Skeletal muscle satellite cell (primary cell): ENCODE results near the gene LSM14A. TPM values are rescaled to one million over a fixed set of nuclear protein-coding genes. Genes with fewer than 3 reads are reported as not detected.
"Not testable (repeated sequence)": the region's sequence is repeated elsewhere in the genome, so short reads cannot be mapped to it uniquely, and the experiment has no call there.

Source experiments
- H3K27me3 ChIP-seq: 2 replicates; pipeline ENCODE4 v1.7.0; 2013; ENCODE audit warnings: low read length; ENCODE audit not compliant: control insufficient read depth, insufficient read depth
- H3K36me3 ChIP-seq: 2 replicates; pipeline ENCODE4 v1.7.0; 2013; ENCODE audit warnings: mild to moderate bottlenecking, control low read depth, low read length; ENCODE audit not compliant: insufficient read depth
- H3K4me1 ChIP-seq: 2 replicates; pipeline ENCODE4 v1.7.0; 2013; ENCODE audit warnings: low read length; ENCODE audit not compliant: control insufficient read depth, insufficient read depth
- H3K4me2 ChIP-seq: 2 replicates; pipeline ENCODE4 v1.7.0; 2013; ENCODE audit warnings: mild to moderate bottlenecking, low read length
- H3K4me3 ChIP-seq: 2 replicates; pipeline ENCODE4 v1.7.0; 2013; ENCODE audit warnings: low read length
- H3K9ac ChIP-seq: 2 replicates; pipeline ENCODE4 v1.7.0; 2013; ENCODE audit warnings: mild to moderate bottlenecking, low read depth, low read length, moderate library complexity
- H3K9me3 ChIP-seq: replicated peaks from 2 replicates; pipeline ENCODE4 v1.7.0; 2013; ENCODE audit warnings: mild to moderate bottlenecking, control low read depth, low read length
- total RNA-seq: library from RNA; depleted of rRNA; stranded (reverse); fragments of >200 nt; gene quantifications from 2 replicates; pipeline ENCODE4 v1.2.3, GENCODE V29; 2012; rRNA removed

The LSM14A gene
- total RNA-seq: 38.3 and 43.0 TPM in 2 replicates

- Histone ChIP-seq H3K9ac (peak within 1 kb of the TSS; percentile 100), H3K4me1 (peaks cover 26% of the 10 kb centered on the region), H3K27me3 (no peaks in the 10 kb centered on the region), H3K4me2 (peak within 1 kb of the TSS; percentile 95), H3K36me3 (no peaks in the 10 kb centered on the region), H3K4me3 (peak within 1 kb of the TSS; percentile 78), H3K9me3 (no peaks in the 10 kb centered on the region)
Measured at GRCh38 chr19:34171877-34172660, at the start of gene LSM14A. LSM14A (plus strand) TSS chr19:34172504; CDS start chr19:34172643, 139 bp downstream.

- H3K9me3 ChIP-seq: no peaks in the 10 kb centered on the region
- no peak overlapping the region for H3K4me2 ChIP-seq
- H3K4me1 ChIP-seq: no peaks in the 10 kb centered on the region
- H3K27me3 ChIP-seq: peaks cover 5% of the 10 kb centered on the region
- H3K36me3 ChIP-seq: no peaks in the 10 kb centered on the region
- no peak overlapping the region for H3K4me3 ChIP-seq
- no peak overlapping the region for H3K9ac ChIP-seq
Measured at GRCh38 chr19:34124828-34125227, 47.5 kb upstream of the LSM14A start.

- Histone ChIP-seq H3K27me3 (peaks cover 5% of the 10 kb centered on the region), H3K36me3 (no peaks in the 10 kb centered on the region), H3K4me3 (no peak overlapping the region), H3K4me1 (no peaks in the 10 kb centered on the region), H3K9me3 (no peaks in the 10 kb centered on the region), H3K4me2 (no peak overlapping the region), H3K9ac (no peak overlapping the region)
Measured at GRCh38 chr19:34126966-34127365, 45.3 kb upstream of the LSM14A start.

- Histone ChIP-seq H3K4me1 (no peaks in the 10 kb centered on the region), H3K4me2 (no peak overlapping the region), H3K9me3 (no peaks in the 10 kb centered on the region), H3K36me3 (no peaks in the 10 kb centered on the region), H3K27me3 (peaks cover 3% of the 10 kb centered on the region), H3K4me3 (no peak overlapping the region), H3K9ac (no peak overlapping the region)
Measured at GRCh38 chr19:34127684-34128189, 44.6 kb upstream of the LSM14A start.

GRCh38 chr19:34128558-34129250, 43.6 kb upstream of the LSM14A start:
- no peak overlapping the region for H3K4me2 ChIP-seq
- no peak overlapping the region for H3K4me3 ChIP-seq
- no peaks in the 10 kb centered on the region for H3K36me3 ChIP-seq
- no peak overlapping the region for H3K9ac ChIP-seq
- H3K27me3 ChIP-seq: no peaks in the 10 kb centered on the region
- H3K9me3 ChIP-seq: no peaks in the 10 kb centered on the region
- H3K4me1 ChIP-seq: no peaks in the 10 kb centered on the region

GRCh38 chr19:34131100-34131499, 41.2 kb upstream of the LSM14A start:
- Histone ChIP-seq H3K27me3 (no peaks in the 10 kb centered on the region), H3K4me1 (no peaks in the 10 kb centered on the region), H3K4me2 (no peak overlapping the region), H3K9ac (no peak overlapping the region), H3K9me3 (no peaks in the 10 kb centered on the region), H3K4me3 (no peak overlapping the region), H3K36me3 (no peaks in the 10 kb centered on the region)

GRCh38 chr19:34132145-34132544, 40.2 kb upstream of the LSM14A start:
- not testable (repeated sequence) for H3K4me3 ChIP-seq, H3K4me2 ChIP-seq, H3K9me3 ChIP-seq, H3K27me3 ChIP-seq, H3K4me1 ChIP-seq, H3K36me3 ChIP-seq, H3K9ac ChIP-seq

GRCh38 chr19:34132706-34133105, 39.6 kb upstream of the LSM14A start:
- not testable (repeated sequence) for H3K9me3 ChIP-seq, H3K4me2 ChIP-seq

GRCh38 chr19:34134190-34135053, 37.9 kb upstream of the LSM14A start:
- Histone ChIP-seq H3K9me3 (no peaks in the 10 kb centered on the region), H3K36me3 (no peaks in the 10 kb centered on the region), H3K9ac (peak overlapping the region; percentile 83), H3K4me2 (peak overlapping the region; percentile 94), H3K4me1 (no peaks in the 10 kb centered on the region), H3K27me3 (no peaks in the 10 kb centered on the region), H3K4me3 (peak overlapping the region; percentile 79)

More at GRCh38 chr19:34132706-34133105, 39.6 kb upstream of the LSM14A start:
- H3K4me3 ChIP-seq, H3K27me3 ChIP-seq, H3K36me3 ChIP-seq, H3K4me1 ChIP-seq, H3K9ac ChIP-seq: not testable (repeated sequence)

GRCh38 chr19:34135054-34135800, 37.1 kb upstream of the LSM14A start:
- H3K27me3 ChIP-seq: no peaks in the 10 kb centered on the region

More at GRCh38 chr19:34135054-34135800, 37.1 kb upstream of the LSM14A start:
- Histone ChIP-seq H3K4me3 (peak overlapping the region; percentile 79), H3K36me3 (no peaks in the 10 kb centered on the region), H3K9ac (peak overlapping the region; percentile 83), H3K4me1 (no peaks in the 10 kb centered on the region), H3K4me2 (peak overlapping the region; percentile 94), H3K9me3 (no peaks in the 10 kb centered on the region)
